H1 (cell line): ENCODE data around the gene GMIP. TPM values are rescaled to one million over a fixed set of nuclear protein-coding genes. Genes with fewer than 3 reads are reported as not detected.

Experiments
- CBX8 ChIP-seq: fragments of 300-800, 300-1000 bp; sonication (generic); IDR thresholded peaks from 2 replicates; pipeline ENCODE4 v1.7.1; 2016; ENCODE audit warnings: low read depth, low read length, borderline replicate concordance
- polyA plus RNA-seq, 7 experiments: library from polyadenylated mRNA; depleted of rRNA in 3 of 7; stranded (reverse) in 5 of 7; unstranded in 2 of 7; fragments of >200 nt in 5 of 7; fragments of 200-250 nt in 2 of 7; gene quantifications; 1 replicate in 5 of 7; 2 replicates in 1 of 7; 4 replicates in 1 of 7; pipeline versions ENCODE4 v1.2.1 to v1.2.3, GENCODE V29; 2011 to 2013; ENCODE audit warnings: missing spikeins in 2 of 7, mixed read lengths in 2 of 7
- total RNA-seq: library from RNA; stranded (reverse); fragmentation: NEBNext Ultra II Directional; extraction: Animal tissue kit (Norgen Biotek cat#: 25700); gene quantifications from 2 replicates; pipeline ENCODE4 v1.2.1, GENCODE V29; 2021

Gene GMIP
- total and polyA plus RNA-seq, 2 of the 8 experiments (the other 6 are each of a cell fraction or from before 2014, with no cell fraction given): 5.7 to 18.1 TPM

DNA sequence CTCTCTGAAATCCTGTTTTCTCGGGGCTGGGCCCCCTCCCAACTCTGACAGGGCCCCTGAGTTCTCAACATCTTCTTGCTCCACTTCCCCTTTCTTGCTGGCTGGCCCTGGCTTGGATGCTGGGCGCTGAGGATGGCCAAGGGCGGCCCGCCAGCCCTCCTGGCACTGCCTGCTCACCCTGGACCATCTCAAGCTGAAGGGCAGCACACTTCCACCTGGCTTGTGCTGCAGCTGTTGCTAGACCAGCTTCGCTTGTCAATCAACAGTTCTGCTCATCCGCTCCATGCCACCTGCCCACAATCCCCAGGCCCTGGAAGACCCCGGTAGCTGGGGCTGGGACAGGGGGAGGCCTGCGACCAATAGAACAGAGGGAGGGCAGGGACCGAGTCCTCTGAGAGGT lies 6.9 kb upstream of the GMIP start (continued):
- TF ChIP-seq CBX8: no peak
